ENCODE results near the gene CYP4F11.
A peak's percentile ranks its signal among the peaks of the same experiment; 100 is the strongest.
"Not testable (repeated sequence)": the region's sequence is repeated elsewhere in the genome, so short reads cannot be mapped to it uniquely, and the experiment has no call there.

The CYP4F11 gene

DNA sequence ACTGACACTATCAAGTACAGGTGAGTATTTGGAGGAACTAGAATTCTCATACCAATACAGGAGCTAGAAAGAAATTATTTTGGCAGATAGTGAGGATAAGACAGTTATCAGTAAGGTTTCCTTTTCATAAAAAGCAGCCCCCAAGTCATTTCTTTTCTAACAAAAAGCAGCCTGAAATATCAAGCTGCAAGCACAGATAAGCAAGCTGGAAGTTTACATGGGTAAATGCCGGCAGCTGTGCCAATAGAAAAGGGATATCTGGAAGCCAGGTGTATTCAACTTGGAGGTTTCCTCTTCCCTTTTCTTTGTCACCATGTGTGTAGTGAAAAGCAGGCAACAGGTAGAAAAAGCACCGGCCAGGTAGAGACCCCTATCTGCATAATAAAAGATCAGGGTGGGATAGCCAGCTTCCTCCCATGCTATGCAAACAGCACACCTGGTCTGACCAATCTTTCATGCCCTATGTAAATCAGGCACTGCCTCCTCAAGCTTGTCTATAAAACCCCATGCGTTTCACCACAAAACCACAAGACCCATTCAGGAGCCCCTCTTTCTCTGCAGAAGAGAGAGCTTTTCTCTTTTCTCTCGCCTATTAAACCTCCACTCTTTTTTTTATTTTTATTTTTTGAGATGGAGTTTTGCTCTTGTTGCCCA, 59.4 kb downstream of the CYP4F11 start:
- no peak for DNase-seq (ENCODE audit: low read depth in 2 of 2)

DNA sequence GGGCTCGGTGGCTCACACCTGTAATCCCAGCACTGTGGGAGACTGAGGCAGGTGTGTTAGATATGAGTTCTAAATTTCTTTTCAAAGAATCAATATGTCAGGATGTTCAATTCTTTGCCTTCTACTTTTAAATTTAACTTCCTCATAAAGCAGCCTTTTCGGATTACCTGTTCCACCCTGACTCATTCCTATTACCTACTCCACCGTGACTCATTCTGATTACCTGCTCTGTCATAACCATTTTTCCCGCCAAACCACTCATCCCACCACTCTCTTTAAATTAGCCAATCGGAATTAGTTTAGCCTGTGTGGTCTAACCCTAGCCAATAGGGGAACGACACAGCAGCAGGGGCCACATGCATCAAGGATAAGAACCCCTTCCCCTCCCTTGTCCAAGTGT, 60.6 kb downstream of the CYP4F11 start:
- not testable (repeated sequence) for DNase-seq (ENCODE audit: low read depth in 2 of 2)

DNA sequence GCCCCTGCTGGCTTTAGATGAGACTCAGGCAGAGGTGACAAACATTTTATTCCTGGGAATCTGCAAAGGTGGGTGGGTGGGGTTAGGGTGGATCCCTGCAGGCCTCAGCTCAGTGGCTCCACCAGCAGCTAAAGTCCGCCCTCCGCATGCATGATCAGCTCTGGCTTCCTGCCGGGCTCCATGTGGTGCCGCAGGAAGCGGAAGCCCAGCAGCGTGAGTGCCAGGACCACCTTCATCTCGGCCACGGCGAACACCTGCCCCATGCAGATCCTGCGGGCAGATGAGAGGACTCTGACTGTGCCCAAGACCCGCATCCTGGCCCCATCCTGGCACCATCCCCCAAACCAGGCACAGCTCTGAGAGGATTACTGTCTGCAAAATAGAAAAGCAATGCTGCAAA, 62.8 kb downstream of the CYP4F11 start:
- peak in 1 of 2 donors; percentile 3 for DNase-seq (ENCODE audit: low read depth in 2 of 2)

- no peak for DNase-seq (ENCODE audit: low read depth in 2 of 2)
Measured at GRCh38 chr19:15869873-15870272, 64.5 kb downstream of the CYP4F11 start.

DNA sequence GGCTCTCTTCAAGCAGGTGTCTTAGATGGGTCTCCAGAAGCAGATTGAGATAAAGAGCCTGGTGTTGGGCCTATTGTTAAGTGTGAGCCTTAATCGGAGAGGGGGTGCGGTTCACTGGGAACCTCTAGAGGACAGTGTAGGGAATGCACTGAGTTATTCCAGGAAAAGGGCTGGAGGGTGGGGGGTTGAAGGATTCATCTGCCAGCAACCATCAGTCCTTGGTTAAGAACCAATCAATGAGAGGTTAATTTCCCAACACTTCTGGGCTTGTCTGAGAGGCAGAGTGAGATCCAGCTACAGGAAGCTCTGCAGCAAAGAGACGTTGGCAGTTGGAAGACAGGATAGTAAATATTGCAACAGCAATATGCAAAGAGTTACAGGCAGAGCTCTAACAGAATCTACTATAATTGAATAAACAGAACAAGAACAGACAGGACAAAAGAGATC, 65.2 kb downstream of the CYP4F11 start:
- no peak for DNase-seq (ENCODE audit: low read depth in 2 of 2)

- DNase-seq (ENCODE audit: low read depth in 2 of 2): no peak
Measured at GRCh38 chr19:15866636-15867035, 67.7 kb downstream of the CYP4F11 start.

DNA sequence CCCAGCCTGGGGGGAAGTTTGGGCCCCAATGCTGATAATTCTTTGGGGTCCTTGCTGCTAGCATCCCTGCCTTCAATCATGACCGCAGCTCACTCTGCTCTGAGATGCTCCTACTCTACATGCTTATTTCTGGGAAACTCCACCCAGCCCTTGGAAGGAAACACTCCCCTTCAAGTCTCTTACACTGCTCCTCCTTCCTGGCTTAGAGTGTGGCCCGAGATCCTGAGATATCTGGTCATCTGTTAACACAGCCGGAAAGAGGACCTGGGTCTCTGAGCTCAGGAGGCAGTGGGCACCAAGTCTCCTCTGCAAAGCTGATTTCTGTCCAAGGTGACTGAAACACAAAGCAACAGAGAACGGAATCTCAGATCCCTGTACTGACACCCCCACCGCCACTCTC, 69.5 kb downstream of the CYP4F11 start:
- no peak for DNase-seq (ENCODE audit: low read depth in 2 of 2)

DNA sequence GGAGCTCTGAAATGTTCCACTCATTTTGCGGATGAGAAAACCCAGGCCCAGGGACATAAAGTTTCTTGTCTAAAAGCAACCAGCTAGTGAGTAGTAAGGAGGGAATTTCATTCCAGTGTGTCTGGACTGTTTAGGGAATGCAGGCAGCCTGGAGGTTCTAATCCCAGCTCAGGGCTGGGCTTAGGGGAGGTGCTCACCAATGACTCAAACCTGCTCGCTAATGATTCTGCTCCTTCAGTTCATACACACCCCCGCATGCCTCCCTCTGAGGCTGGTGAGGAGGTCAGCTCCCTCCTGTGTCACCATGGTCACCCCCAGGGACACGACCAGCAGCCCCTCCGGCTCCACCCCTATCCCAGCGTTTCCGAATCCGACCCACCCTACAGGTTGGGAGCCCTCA, 71.1 kb downstream of the CYP4F11 start:
- no peak for DNase-seq (ENCODE audit: low read depth in 2 of 2)

DNA sequence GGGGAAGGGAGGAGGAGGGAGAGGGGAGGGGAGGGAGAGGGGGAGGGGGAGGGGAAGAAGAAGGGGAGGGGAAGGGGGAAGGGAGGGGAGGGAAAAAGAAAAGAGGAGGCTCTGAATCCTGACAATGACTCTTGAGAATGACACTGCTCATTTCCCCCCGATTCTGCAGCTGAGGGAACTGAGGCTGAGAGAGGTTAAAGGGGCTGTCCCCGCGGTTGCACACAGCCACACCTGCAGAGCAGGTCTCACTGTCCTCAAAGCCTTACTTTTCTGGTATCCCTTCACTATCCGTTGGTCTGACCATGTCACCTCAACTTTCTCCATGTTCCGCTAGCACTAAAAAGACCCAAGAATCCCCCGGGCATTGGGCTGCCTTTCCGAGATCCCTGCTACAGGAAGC, 71.9 kb downstream of the CYP4F11 start:
- DNase-seq (ENCODE audit: low read depth in 2 of 2): no peak

Data from stimulated activated CD8-positive, alpha-beta memory T cell treated with anti-CD3 and anti-CD28 coated beads, Interleukin-15, amount 100 ng/mL, for 48 hours (primary cell).